Measurements from ENCODE around the gene IRF3. TPM values are rescaled to one million over a fixed set of nuclear protein-coding genes. Genes with fewer than 3 reads are reported as not detected.

The IRF3 gene
- total RNA-seq, result 73.8 and 78.3 TPM in 2 replicates

- peak within 1 kb of the TSS; percentile 87 for H3K4me3 ChIP-seq (ENCODE audit: low read depth, low read length)
- DNase-seq (ENCODE audit: low read depth), result peak; percentile 71
- TF ChIP-seq CTCF (conservative IDR thresholded peaks at IDR 0.05; ENCODE audit: low read depth, low read length), result no peak
These were observed at the start of gene IRF3, which contains the start of gene BCL2L12 for GRCh38 chr19:49665351-49666119. TSS of gene IRF3 (minus strand) at chr19:49665857. CDS start at chr19:49664838, 1,019 bp downstream. TSS of gene BCL2L12 (plus strand) at chr19:49665933. CDS start at chr19:49666693, 760 bp downstream.

DNA sequence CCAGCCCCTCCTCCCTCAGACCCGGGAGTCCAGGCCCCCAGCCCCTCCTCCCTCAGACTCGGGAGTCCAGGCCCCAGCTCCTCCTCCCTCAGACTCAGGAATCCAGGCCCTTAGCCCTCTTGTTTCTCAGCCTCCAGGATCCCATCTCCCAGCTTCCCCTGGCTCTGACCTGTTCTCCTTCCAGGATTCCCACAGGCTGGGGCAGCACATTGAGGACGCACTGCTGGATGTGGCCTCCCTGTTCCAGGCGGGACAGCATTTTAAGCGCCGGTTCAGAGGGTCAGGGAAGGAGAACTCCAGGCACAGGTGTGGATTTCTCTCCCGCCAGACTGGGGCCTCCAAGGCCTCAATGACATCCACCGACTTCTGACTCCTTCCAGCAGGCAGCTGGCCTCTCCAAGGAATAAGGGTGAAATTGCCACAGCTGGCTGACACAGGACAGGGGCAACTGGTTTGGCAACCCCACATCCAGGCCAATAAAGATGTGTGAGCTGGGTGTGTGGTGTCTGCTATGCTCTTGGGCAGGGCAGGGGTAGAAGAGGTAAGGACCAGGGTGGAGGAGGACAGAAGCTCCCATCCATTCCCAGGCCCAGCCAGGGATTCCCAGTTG is 47.7 kb upstream of the IRF3 start:
- TF ChIP-seq CTCF (conservative IDR thresholded peaks at IDR 0.05; ENCODE audit: low read depth, low read length), result no peak
- H3K4me3 ChIP-seq (ENCODE audit: low read depth, low read length), result no peak overlapping the region
- no peak for DNase-seq (ENCODE audit: low read depth)

DNA sequence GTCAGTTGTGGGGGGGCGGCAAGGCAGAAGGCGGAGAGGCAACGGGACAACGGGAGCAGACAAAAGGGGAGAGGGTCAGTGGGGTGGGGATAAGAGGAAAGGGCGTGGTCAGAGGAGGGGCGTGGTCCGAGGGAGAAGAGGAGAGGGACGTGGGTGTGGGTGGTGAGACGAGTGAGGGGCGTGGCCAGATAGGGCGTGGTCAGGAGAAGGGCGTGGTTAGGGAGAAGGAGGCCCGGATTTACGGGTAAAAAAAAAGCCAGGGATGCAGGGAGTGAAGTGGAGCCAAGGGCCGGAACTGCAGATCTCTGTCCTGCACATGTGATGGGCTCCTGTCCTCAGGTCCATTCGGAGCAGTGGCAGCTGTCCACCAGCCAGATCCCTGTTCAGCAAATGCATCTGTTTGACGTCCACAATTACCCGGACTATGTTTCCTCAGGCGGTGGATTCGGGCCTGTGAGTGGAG is 46.8 kb upstream of the IRF3 start:
- no peak for DNase-seq (ENCODE audit: low read depth)
- TF ChIP-seq CTCF (conservative IDR thresholded peaks at IDR 0.05; ENCODE audit: low read depth, low read length), result no peak
- H3K4me3 ChIP-seq (ENCODE audit: low read depth, low read length), result no peak overlapping the region

- H3K4me3 ChIP-seq (ENCODE audit: low read depth, low read length), result no peak overlapping the region
- DNase-seq (ENCODE audit: low read depth), result no peak
- TF ChIP-seq CTCF (conservative IDR thresholded peaks at IDR 0.05; ENCODE audit: low read depth, low read length), result no peak
These were observed 44.8 kb upstream of the IRF3 start for GRCh38 chr19:49710372-49710951.

DNA sequence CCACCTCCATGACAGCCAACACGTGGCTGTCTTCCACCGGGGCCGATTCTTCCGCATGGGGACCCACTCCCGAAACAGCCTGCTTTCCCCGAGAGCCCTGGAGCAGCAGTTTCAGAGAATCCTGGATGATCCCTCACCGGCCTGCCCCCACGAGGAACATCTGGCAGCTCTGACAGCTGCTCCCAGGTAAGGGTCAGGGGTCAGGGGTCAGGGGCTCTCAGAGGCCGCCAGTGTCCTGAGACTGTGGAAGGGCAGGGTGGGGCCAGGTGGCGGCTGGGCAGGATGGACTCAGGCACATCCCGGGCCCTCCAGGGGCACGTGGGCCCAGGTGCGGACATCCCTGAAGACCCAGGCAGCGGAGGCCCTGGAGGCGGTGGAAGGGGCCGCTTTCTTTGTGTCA is 40.3 kb upstream of the IRF3 start:
- TF ChIP-seq CTCF (conservative IDR thresholded peaks at IDR 0.05; ENCODE audit: low read depth, low read length), result no peak
- no peak for DNase-seq (ENCODE audit: low read depth)
- no peak overlapping the region for H3K4me3 ChIP-seq (ENCODE audit: low read depth, low read length)

DNA sequence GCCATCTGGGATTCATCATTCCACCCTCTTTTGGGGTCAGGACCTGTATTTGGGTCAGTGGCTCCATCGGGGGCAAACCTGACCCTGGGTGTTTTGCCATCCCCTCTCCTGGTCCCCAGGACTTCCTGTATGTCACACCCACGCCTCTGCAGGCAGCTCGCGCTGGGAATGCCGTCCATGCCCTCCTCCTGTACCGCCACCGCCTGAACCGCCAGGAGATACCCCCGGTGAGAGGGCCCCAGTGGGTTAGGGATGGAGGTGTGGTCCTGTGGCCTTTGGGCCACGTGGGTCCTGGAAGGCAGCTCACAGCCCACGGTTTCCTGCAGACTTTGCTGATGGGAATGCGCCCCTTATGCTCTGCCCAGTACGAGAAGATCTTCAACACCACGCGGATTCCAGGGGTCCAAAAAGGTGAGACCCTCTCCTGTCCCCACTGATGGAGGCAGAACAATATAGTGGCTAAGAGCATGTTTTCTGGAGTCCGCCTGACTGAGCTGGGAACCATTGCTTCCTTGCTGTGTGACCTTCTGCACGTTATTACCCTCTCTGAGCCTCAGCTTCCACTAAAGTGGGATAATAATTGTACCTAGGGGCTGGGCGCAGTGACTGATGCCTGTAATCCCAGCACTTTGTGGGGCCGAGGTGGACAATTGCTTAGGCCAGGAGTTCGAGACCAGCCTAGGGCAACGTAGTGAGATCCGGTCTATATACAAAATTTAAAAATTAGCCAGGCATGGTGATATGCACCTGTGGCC is 39.4 kb upstream of the IRF3 start:
- DNase-seq (ENCODE audit: low read depth), result no peak
- H3K4me3 ChIP-seq (ENCODE audit: low read depth, low read length), result no peak overlapping the region
- no peak for TF ChIP-seq CTCF (conservative IDR thresholded peaks at IDR 0.05; ENCODE audit: low read depth, low read length)
